ENCODE data around the gene TNFSF12. TPM values are rescaled to one million over a fixed set of nuclear protein-coding genes. Genes with fewer than 3 reads are reported as not detected.
A peak's percentile ranks its signal among the peaks of the same experiment; 100 is the strongest.

The TNFSF12 gene
- total and polyA plus RNA-seq, 9 of the 15 experiments (the other 6 are each of a cell fraction or from before 2014, with no cell fraction given) = 0.03 to 0.95 (median 0.19) TPM; not detected in 3

DNA sequence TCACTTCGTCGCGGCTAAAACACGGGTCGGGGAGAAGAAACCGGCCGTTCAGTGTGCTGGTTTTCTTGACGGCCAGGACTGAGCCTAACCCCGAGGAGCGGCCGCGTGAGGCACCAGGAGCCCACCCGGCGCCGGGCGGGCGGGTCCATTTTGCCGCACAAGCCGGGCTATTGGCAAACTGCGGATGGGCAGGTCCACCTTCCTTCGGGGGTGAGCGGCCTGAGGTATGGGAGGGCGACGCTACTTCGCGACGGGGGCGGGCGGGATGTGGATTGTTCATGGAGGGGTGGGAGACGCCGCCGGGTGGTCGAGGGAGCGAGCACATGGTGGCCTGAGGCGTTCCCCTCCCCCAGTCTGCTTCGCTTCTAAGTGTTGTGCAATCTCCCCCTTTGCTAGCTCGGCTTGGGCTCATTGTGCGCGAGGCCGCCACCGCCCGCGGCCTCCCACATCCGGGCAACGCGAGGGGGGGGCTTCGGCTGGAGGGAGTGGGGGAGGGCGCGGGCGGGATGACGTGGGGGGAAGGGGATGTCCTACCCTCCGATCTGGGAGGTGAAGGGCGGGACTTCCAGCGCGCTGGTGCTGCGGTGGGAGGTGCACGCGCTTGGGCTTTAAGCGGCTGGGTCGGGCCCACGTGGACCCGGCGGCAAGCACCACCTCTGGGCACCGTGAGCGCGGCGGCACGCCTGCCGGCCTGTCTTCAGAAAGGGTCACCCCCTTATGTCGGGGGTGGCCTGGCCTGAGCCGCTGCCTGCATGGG is 24.6 kb downstream of the TNFSF12 start (continued):
- TF ChIP-seq ZMIZ1 (IDR thresholded peaks at IDR 0.05; ENCODE audit: low read depth in 2 of 2, low read length in 2 of 2) (no peak), FOXK2 (conservative IDR thresholded peaks at IDR 0.05 in 1 of 2, IDR thresholded peaks at IDR 0.05 in 1 of 2; ENCODE audit: low read depth in 2 of 2) (peak; percentile 25 to 67; a peak in 1 of 4 replicates), CBX5 (IDR thresholded peaks at IDR 0.05; ENCODE audit: borderline replicate concordance, low read depth) (no peak), ZNF311 (CRISPR knock-in tag; IDR thresholded peaks at IDR 0.05) (no peak), ILF3 (IDR thresholded peaks at IDR 0.05; ENCODE audit: borderline replicate concordance) (no peak), GTF2E2 (tag; IDR thresholded peaks at IDR 0.05) (no peak), ZNF324 (CRISPR knock-in tag; IDR thresholded peaks at IDR 0.05) (no peak), ZZZ3 (IDR thresholded peaks at IDR 0.05) (no peak)
- TF ChIP-seq, protein P1, sequence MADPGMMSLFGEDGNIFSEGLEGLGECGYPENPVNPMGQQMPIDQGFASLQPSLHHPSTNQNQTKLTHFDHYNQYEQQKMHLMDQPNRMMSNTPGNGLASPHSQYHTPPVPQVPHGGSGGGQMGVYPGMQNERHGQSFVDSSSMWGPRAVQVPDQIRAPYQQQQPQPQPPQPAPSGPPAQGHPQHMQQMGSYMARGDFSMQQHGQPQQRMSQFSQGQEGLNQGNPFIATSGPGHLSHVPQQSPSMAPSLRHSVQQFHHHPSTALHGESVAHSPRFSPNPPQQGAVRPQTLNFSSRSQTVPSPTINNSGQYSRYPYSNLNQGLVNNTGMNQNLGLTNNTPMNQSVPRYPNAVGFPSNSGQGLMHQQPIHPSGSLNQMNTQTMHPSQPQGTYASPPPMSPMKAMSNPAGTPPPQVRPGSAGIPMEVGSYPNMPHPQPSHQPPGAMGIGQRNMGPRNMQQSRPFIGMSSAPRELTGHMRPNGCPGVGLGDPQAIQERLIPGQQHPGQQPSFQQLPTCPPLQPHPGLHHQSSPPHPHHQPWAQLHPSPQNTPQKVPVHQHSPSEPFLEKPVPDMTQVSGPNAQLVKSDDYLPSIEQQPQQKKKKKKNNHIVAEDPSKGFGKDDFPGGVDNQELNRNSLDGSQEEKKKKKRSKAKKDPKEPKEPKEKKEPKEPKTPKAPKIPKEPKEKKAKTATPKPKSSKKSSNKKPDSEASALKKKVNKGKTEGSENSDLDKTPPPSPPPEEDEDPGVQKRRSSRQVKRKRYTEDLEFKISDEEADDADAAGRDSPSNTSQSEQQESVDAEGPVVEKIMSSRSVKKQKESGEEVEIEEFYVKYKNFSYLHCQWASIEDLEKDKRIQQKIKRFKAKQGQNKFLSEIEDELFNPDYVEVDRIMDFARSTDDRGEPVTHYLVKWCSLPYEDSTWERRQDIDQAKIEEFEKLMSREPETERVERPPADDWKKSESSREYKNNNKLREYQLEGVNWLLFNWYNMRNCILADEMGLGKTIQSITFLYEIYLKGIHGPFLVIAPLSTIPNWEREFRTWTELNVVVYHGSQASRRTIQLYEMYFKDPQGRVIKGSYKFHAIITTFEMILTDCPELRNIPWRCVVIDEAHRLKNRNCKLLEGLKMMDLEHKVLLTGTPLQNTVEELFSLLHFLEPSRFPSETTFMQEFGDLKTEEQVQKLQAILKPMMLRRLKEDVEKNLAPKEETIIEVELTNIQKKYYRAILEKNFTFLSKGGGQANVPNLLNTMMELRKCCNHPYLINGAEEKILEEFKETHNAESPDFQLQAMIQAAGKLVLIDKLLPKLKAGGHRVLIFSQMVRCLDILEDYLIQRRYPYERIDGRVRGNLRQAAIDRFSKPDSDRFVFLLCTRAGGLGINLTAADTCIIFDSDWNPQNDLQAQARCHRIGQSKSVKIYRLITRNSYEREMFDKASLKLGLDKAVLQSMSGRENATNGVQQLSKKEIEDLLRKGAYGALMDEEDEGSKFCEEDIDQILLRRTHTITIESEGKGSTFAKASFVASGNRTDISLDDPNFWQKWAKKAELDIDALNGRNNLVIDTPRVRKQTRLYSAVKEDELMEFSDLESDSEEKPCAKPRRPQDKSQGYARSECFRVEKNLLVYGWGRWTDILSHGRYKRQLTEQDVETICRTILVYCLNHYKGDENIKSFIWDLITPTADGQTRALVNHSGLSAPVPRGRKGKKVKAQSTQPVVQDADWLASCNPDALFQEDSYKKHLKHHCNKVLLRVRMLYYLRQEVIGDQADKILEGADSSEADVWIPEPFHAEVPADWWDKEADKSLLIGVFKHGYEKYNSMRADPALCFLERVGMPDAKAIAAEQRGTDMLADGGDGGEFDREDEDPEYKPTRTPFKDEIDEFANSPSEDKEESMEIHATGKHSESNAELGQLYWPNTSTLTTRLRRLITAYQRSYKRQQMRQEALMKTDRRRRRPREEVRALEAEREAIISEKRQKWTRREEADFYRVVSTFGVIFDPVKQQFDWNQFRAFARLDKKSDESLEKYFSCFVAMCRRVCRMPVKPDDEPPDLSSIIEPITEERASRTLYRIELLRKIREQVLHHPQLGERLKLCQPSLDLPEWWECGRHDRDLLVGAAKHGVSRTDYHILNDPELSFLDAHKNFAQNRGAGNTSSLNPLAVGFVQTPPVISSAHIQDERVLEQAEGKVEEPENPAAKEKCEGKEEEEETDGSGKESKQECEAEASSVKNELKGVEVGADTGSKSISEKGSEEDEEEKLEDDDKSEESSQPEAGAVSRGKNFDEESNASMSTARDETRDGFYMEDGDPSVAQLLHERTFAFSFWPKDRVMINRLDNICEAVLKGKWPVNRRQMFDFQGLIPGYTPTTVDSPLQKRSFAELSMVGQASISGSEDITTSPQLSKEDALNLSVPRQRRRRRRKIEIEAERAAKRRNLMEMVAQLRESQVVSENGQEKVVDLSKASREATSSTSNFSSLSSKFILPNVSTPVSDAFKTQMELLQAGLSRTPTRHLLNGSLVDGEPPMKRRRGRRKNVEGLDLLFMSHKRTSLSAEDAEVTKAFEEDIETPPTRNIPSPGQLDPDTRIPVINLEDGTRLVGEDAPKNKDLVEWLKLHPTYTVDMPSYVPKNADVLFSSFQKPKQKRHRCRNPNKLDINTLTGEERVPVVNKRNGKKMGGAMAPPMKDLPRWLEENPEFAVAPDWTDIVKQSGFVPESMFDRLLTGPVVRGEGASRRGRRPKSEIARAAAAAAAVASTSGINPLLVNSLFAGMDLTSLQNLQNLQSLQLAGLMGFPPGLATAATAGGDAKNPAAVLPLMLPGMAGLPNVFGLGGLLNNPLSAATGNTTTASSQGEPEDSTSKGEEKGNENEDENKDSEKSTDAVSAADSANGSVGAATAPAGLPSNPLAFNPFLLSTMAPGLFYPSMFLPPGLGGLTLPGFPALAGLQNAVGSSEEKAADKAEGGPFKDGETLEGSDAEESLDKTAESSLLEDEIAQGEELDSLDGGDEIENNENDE (IDR thresholded peaks at IDR 0.05; ENCODE audit: low read depth, low read length) = no peak
- TF ChIP-seq, protein P2, sequence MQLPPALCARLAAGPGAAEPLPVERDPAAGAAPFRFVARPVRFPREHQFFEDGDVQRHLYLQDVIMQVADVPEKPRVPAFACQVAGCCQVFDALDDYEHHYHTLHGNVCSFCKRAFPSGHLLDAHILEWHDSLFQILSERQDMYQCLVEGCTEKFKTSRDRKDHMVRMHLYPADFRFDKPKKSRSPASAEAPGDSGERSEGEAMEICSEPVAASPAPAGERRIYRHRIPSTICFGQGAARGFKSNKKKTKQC (CRISPR knock-in tag; IDR thresholded peaks at IDR 0.05) = peak; percentile 30; the same call in 1 of the 2 replicates
